Smooth muscle cell of the coronary artery (primary cell): Measurements from ENCODE around the gene KRTAP21-1. TPM values are rescaled to one million over a fixed set of nuclear protein-coding genes. Genes with fewer than 3 reads are reported as not detected.

Source experiments
- total RNA-seq: library from RNA; depleted of rRNA; stranded (reverse); fragments of >200 nt; gene quantifications from 2 replicates; pipeline ENCODE4 v1.2.3, GENCODE V29; 2014; ENCODE audit warnings: low replicate concordance

The KRTAP21-1 gene
- total RNA-seq = not detected in 2 replicates

DNA sequence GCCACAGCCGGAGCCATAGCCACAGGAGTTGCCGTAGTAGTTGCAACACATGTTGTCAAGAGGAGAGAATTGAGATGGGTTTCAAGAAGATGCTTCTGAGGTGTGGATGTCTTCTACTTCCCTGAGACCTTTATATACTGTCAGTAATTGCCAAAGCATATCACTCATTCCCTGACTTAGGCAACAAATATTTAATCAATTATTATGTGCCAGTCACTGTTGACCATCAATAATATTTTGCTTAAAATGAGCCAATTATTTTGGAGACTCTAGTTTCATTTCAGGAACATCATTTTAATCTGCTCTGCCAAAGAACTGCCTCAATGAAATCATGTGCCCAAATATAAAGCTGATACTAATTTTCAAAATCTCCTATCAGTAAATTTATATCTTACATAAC, at the start of gene KRTAP21-1:
Gene KRTAP21-1 (minus strand): TSS at position 101 of the 400 bp plus-strand sequence. CDS start 50 bp downstream, at position 51.

DNA sequence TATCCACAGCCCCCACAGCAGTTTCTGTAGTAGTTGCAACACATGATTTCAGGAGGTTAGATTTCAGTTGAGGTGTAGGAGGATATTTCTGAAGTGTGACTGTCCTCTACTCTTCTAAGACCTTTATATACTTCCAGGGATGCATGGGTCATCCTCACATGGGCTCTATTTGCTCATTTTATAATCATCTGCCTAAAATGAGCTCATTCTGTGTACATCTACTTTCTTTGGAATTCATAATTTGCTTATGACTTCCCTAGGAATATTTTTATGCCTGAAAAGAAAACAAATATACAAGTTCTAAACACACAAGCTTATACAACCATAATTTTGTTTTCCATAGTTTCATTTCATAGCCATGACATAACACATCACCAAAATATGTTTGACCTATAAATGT, 8.1 kb downstream of the KRTAP21-1 start, which contains the start of gene KRTAP21-2:
Gene KRTAP21-2 (minus strand): TSS at position 101 of the 400 bp plus-strand sequence. CDS start 57 bp downstream, at position 44.

DNA sequence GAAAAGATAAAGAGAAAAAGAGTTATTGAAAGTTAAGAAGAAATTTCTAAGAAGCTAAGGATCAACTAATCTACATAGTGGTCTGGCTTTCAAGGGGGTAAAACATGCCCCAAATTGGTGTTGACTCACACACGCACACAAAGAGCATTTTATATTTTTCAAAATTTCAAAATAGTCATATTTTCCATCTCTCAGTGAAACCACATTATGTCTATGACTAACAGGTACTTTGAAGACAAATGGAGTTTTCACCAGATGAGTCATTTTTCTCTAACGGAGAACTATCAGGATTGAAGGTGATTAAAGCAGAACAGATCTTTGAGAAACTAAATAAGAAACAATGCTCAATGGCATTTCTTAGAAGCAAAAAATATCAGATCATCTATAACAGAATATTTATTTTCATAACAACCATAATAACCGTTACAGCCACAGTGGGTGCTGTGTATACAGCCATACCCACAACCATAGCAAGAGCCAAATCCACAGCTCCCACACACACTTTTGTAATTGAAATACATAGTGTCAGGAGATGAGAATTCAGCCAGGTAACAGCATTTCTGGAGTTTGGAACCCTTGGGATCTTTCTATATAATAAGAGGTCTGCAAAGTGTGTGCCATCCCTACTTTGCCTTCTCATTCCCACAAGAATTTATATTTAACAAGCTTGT, 36.9 kb downstream of the KRTAP21-1 start, which contains the start of gene KRTAP21-3:
Gene KRTAP21-3 (minus strand): TSS at position 539 of the 671 bp plus-strand sequence. CDS start 18 bp downstream, at position 521.

Other genes with a start within 250 kb of the KRTAP21-1 start
- not detected in 2 replicates for gene KRTAP19-6, start 213.6 kb downstream of the KRTAP21-1 start, total RNA-seq
- gene KRTAP19-7, start 194.1 kb downstream of the KRTAP21-1 start, total RNA-seq = not detected in 2 replicates
- not detected in 2 replicates for gene KRTAP22-2, start 165.0 kb downstream of the KRTAP21-1 start, total RNA-seq
- not detected in 2 replicates for gene KRTAP6-3, start 163.0 kb downstream of the KRTAP21-1 start, total RNA-seq
- not detected in 2 replicates for gene KRTAP6-2, start 156.5 kb downstream of the KRTAP21-1 start, total RNA-seq
- not detected in 2 replicates for gene KRTAP22-1, start 154.3 kb downstream of the KRTAP21-1 start, total RNA-seq
- not detected in 2 replicates for gene KRTAP6-1, start 141.5 kb downstream of the KRTAP21-1 start, total RNA-seq
- not detected in 2 replicates for gene KRTAP20-1, start 139.0 kb downstream of the KRTAP21-1 start, total RNA-seq
- not detected in 2 replicates for gene KRTAP20-4, start 134.8 kb downstream of the KRTAP21-1 start, total RNA-seq
- gene KRTAP20-2, start 120.2 kb downstream of the KRTAP21-1 start, total RNA-seq = not detected in 2 replicates
- gene KRTAP20-3, start 112.6 kb downstream of the KRTAP21-1 start, total RNA-seq = not detected in 2 replicates
- gene KRTAP21-3, start 36.7 kb downstream of the KRTAP21-1 start, total RNA-seq = not detected in 2 replicates
- not detected in 2 replicates for gene KRTAP21-2, start 8.2 kb downstream of the KRTAP21-1 start, total RNA-seq
- not detected in 2 replicates for gene KRTAP8-1, start 57.8 kb upstream of the KRTAP21-1 start, total RNA-seq
- gene KRTAP7-1, start 74.3 kb upstream of the KRTAP21-1 start, total RNA-seq = not detected in 2 replicates
- not detected in 2 replicates for gene KRTAP11-1, start 126.2 kb upstream of the KRTAP21-1 start, total RNA-seq